ENCODE measurements around the gene CS. TPM values are rescaled to one million over a fixed set of nuclear protein-coding genes. Genes with fewer than 3 reads are reported as not detected.
A peak's percentile ranks its signal among the peaks of the same experiment; 100 is the strongest.

CS gene
- total RNA-seq, 2 donors from 2014 or later, result 134 to 167 TPM

DNA sequence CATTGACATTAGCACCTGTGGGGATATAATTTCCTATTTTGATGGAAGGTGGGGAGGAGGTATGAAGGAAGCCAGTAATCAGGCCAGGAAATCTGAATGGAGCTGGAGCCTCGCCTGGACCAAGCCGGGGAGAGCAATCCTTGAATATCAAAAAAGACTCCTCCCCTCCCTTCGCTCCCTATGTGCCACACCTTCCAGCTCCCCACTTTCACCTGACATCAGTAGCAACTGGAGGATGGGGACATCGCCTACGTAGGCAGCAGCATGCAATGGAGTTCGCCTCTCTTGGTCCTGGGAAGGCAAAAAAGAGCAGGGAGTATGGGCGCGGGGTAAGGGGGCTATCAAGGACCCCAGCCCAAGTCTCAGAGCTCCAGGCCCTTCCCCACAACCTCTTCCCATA lies 43.1 kb downstream of the CS start:
- Mint-ChIP-seq H3K27ac (no peak overlapping the region), H3K4me1 (peaks cover 19% of the 10 kb centered on the region), H3K27me3 (ENCODE audit: insufficient read depth) (no peaks in the 10 kb centered on the region), H3K9me3 (no peaks in the 10 kb centered on the region), H3K36me3 (ENCODE audit: low read depth) (peaks cover 40% of the 10 kb centered on the region), H3K4me3 (peak overlapping the region; percentile 95)
- Histone ChIP-seq H3K9ac (ENCODE audit: extremely low read depth, low read length, poor library complexity, severe bottlenecking) (peak overlapping the region; percentile 59), H3K9me3 (ENCODE audit: control insufficient read depth, low read length) (no peaks in the 10 kb centered on the region), H3K4me1 (ENCODE audit: control insufficient read depth, insufficient read depth, low read length) (no peaks in the 10 kb centered on the region), H3K27ac (ENCODE audit: low read depth, low read length) (no peak overlapping the region), H3K36me3 (ENCODE audit: control insufficient read depth, insufficient read depth, low read length) (peaks cover 47% of the 10 kb centered on the region), H3K4me3 (ENCODE audit: low read length) (peak overlapping the region; percentile 96), H3K27me3 (ENCODE audit: control insufficient read depth, insufficient read depth, low read length, poor library complexity, severe bottlenecking) (no peaks in the 10 kb centered on the region)
- WGBS, 2 experiments (ENCODE audit: insufficient coverage in 1 of 2, insufficient read length in 1 of 2), result 40 to 67% methylated on average over 1 to 7 of the region's 8 CpGs
- TF ChIP-seq, protein P1, sequence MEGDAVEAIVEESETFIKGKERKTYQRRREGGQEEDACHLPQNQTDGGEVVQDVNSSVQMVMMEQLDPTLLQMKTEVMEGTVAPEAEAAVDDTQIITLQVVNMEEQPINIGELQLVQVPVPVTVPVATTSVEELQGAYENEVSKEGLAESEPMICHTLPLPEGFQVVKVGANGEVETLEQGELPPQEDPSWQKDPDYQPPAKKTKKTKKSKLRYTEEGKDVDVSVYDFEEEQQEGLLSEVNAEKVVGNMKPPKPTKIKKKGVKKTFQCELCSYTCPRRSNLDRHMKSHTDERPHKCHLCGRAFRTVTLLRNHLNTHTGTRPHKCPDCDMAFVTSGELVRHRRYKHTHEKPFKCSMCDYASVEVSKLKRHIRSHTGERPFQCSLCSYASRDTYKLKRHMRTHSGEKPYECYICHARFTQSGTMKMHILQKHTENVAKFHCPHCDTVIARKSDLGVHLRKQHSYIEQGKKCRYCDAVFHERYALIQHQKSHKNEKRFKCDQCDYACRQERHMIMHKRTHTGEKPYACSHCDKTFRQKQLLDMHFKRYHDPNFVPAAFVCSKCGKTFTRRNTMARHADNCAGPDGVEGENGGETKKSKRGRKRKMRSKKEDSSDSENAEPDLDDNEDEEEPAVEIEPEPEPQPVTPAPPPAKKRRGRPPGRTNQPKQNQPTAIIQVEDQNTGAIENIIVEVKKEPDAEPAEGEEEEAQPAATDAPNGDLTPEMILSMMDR (conservative IDR thresholded peaks at IDR 0.05), result no peak
- DNase-seq, result no peak

DNA sequence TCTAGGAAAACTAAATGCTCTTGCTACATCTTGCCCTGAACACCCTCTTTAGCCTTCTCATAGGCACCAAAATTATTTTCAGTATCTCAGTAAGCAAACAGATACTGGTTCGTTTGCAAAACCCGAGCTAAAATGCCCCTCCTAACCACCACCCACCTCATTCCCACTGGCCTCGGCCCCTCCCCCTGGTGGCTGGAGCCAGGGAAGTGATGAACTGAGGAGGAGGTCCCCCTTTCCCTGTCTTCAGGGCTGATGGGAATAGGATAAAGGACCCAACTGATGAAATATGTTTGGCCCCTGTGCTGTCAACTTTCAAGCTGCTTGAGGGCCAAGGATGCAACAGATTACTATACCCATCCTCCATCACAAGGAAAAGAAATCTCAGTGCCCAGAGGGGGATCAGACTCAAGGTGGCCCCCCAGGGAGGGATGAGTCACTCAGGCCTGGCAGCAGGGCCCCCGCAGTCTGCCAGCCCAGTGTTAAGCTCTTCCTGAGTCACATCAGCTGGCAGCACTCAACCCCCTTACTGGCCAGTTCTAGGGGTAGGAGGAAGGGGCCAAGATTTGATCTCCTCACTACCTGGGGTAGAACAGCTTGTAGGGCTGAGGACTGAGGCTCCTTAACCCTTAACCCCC lies 43.7 kb downstream of the CS start:
- peak; percentile 81 for DNase-seq
- Histone ChIP-seq H3K4me3 (ENCODE audit: low read length) (peak overlapping the region; percentile 96), H3K4me1 (ENCODE audit: control insufficient read depth, insufficient read depth, low read length) (no peaks in the 10 kb centered on the region), H3K27me3 (ENCODE audit: control insufficient read depth, insufficient read depth, low read length, poor library complexity, severe bottlenecking) (no peaks in the 10 kb centered on the region), H3K27ac (ENCODE audit: low read depth, low read length) (no peak overlapping the region), H3K9ac (ENCODE audit: extremely low read depth, low read length, poor library complexity, severe bottlenecking) (no peak overlapping the region), H3K36me3 (ENCODE audit: control insufficient read depth, insufficient read depth, low read length) (peaks cover 53% of the 10 kb centered on the region), H3K9me3 (ENCODE audit: control insufficient read depth, low read length) (no peaks in the 10 kb centered on the region)
- Mint-ChIP-seq H3K9me3 (no peaks in the 10 kb centered on the region), H3K36me3 (ENCODE audit: low read depth) (peaks cover 47% of the 10 kb centered on the region), H3K4me1 (peaks cover 19% of the 10 kb centered on the region), H3K27me3 (ENCODE audit: insufficient read depth) (no peaks in the 10 kb centered on the region), H3K4me3 (peak overlapping the region; percentile 95), H3K27ac (peak overlapping the region; percentile 6)
- 59% methylated on average over 4 of the region's 4 CpGs; no CpG with 5 or more reads in 1 of the 2 experiments for WGBS, 2 experiments (ENCODE audit: insufficient coverage in 1 of 2, insufficient read length in 1 of 2)
- TF ChIP-seq, protein P1 (conservative IDR thresholded peaks at IDR 0.05), result peak; percentile 52

DNA sequence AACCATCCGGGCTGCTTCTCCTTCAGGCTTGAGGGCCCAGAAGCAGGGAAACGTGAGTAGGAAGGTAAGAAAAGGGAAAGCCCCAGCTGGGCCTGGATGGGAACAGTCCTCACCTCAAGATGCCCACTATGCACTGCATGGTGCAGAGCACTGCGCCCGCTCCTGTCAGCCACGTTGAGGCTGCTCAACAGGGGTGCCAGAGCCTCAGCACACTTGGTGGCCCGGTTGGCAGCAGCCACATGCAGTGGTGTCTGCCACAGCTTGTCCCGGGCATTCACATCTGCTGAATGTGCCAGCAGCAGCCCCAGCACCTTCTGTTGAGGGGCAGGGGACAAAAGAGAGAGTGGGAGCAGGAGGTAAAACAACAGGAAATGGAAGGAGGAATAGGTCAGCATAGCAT lies 44.5 kb downstream of the CS start:
- H3K4me1 ChIP-seq (ENCODE audit: control insufficient read depth, insufficient read depth, low read length), result no peaks in the 10 kb centered on the region
- no peaks in the 10 kb centered on the region for H3K27me3 ChIP-seq (ENCODE audit: control insufficient read depth, insufficient read depth, low read length, poor library complexity, severe bottlenecking)
- Mint-ChIP-seq H3K9me3 (no peaks in the 10 kb centered on the region), H3K36me3 (ENCODE audit: low read depth) (peaks cover 49% of the 10 kb centered on the region), H3K4me1 (peaks cover 19% of the 10 kb centered on the region), H3K27ac (no peak overlapping the region), H3K27me3 (ENCODE audit: insufficient read depth) (no peaks in the 10 kb centered on the region), H3K4me3 (no peak overlapping the region)
- WGBS, 2 experiments (ENCODE audit: insufficient coverage in 1 of 2, insufficient read length in 1 of 2), result 94 to 100% methylated on average over 3 to 7 of the region's 7 CpGs
- no peak overlapping the region for H3K27ac ChIP-seq (ENCODE audit: low read depth, low read length)
- TF ChIP-seq, protein P1 (conservative IDR thresholded peaks at IDR 0.05), result no peak
- no peak overlapping the region for H3K4me3 ChIP-seq (ENCODE audit: low read length)
- DNase-seq, result peak; percentile 36
- no peak overlapping the region for H3K9ac ChIP-seq (ENCODE audit: extremely low read depth, low read length, poor library complexity, severe bottlenecking)
- no peaks in the 10 kb centered on the region for H3K9me3 ChIP-seq (ENCODE audit: control insufficient read depth, low read length)
- peaks cover 60% of the 10 kb centered on the region for H3K36me3 ChIP-seq (ENCODE audit: control insufficient read depth, insufficient read depth, low read length)
